Retinal pigment epithelial cell (primary cell): ENCODE data around the gene TAF10.
A peak's percentile ranks its signal among the peaks of the same experiment; 100 is the strongest.

Experiments used
- DNase-seq: peaks from one replicate; pipeline ENCODE4 v3.0.0-alpha.2; 2010; ENCODE audit warnings: low read depth
- H3K4me3 ChIP-seq: 2 replicates; pipeline ENCODE4 v1.5.1; 2011; ENCODE audit warnings: mild to moderate bottlenecking, low read length, control low read depth, moderate library complexity
- CTCF ChIP-seq: conservative IDR thresholded peaks from 2 replicates; pipeline ENCODE4 v1.5.1; 2011; ENCODE audit warnings: low read depth, low read length, control low read depth, inconsistent platforms

Gene TAF10

GRCh38 chr11:6607190-6607795, 4.7 kb downstream of the TAF10 start:
- DNase-seq: no peak
- H3K4me3 ChIP-seq: no peak overlapping the region
- no peak for TF ChIP-seq CTCF

- TF ChIP-seq CTCF: no peak
- H3K4me3 ChIP-seq: no peak overlapping the region
- peak; percentile 70 for DNase-seq
These were observed 5.4 kb downstream of the TAF10 start for GRCh38 chr11:6606471-6607189.

- DNase-seq: no peak
- no peak for TF ChIP-seq CTCF
- peak overlapping the region; percentile 98 for H3K4me3 ChIP-seq
These were observed 7.2 kb downstream of the TAF10 start for GRCh38 chr11:6604790-6605189.

GRCh38 chr11:6604081-6604626, 7.9 kb downstream of the TAF10 start:
- peak; percentile 27 for TF ChIP-seq CTCF
- DNase-seq: no peak

GRCh38 chr11:6603287-6604080, 8.5 kb downstream of the TAF10 start, which contains the start of the genes ILK and RRP8:
ILK (plus strand) TSS chr11:6603774; CDS start chr11:6604272, 498 bp downstream.
RRP8 (minus strand) TSS chr11:6603616; CDS start chr11:6603502, 114 bp downstream.
- DNase-seq: no peak
- TF ChIP-seq CTCF: peak; percentile 11
- H3K4me3 ChIP-seq: peak within 1 kb of the TSS; percentile 98

More at GRCh38 chr11:6604081-6604626, 7.9 kb downstream of the TAF10 start:
- peak overlapping the region; percentile 98 for H3K4me3 ChIP-seq

- no peak for DNase-seq
- H3K4me3 ChIP-seq: peak overlapping the region; percentile 98
- TF ChIP-seq CTCF: no peak
These were observed 9.7 kb downstream of the TAF10 start for GRCh38 chr11:6602096-6602940.
